Right lobe of liver (tissue), 4 donors: Measurements from ENCODE around the gene STX1A.

Source experiments
- POLR2A ChIP-seq: fragments of 450-650 bp; IDR thresholded peaks from one replicate; pipeline ENCODE4 v1.6.1; 2017; ENCODE audit warnings: antibody characterized with exemption, mild to moderate bottlenecking
- TF ChIP-seq, protein P1 (sequence below), 4 donors: fragments of 200-600 bp in 3 of 4; fragments of 450-650 bp in 1 of 4; IDR thresholded peaks; one replicate each; pipeline versions ENCODE4 v1.5.1 to v1.8.0; 2016 to 2022; ENCODE audit warnings: antibody characterized with exemption in 4 of 4, mild to moderate bottlenecking in 2 of 4
- donor health status: DM: no; HTN: no; CAD: no.
- donor health status: DM: no; HTN: no; CAD: no.
- donor health status: DM: no; HTN: yes; CAD: no.

DNA sequence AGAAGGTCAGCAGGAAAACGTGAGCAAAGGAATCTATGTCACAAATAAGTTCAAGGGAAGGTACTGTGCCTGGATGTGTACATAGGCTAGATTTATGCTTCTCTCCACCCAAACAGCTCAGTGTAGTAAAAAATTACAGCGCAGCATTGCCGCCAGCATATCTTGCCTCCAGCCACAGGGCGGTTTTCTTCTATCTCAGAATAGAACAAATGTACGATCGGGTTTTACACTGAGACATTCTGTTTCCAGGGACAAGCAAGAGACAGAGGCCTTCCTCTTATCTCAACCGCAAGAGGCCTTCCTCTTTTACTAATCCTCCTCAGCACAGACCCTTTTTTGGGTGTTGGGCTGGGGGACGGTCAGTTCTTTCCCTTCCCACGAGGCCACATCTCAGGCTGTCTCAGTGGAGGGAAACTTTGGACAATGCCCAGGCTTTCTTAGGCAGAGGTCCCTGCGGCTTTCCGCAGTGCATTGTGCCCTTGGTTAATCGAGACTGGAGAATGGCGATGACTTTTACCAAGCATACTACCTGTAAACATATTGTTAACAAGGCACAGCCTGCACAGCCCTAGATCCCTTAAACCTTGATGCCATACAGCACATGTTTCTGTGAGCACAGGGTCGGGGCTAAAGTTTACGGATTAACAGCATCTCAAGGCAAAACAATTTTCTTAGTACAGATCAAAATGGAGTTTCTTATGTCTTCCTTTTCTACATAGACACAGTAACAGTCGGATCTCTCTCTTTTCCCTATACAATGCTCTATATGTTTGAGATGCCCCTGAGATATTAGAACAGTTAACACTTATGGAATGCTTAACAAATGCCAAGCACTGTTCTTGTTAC, 30.7 kb upstream of the STX1A start:
- TF ChIP-seq, protein P1, sequence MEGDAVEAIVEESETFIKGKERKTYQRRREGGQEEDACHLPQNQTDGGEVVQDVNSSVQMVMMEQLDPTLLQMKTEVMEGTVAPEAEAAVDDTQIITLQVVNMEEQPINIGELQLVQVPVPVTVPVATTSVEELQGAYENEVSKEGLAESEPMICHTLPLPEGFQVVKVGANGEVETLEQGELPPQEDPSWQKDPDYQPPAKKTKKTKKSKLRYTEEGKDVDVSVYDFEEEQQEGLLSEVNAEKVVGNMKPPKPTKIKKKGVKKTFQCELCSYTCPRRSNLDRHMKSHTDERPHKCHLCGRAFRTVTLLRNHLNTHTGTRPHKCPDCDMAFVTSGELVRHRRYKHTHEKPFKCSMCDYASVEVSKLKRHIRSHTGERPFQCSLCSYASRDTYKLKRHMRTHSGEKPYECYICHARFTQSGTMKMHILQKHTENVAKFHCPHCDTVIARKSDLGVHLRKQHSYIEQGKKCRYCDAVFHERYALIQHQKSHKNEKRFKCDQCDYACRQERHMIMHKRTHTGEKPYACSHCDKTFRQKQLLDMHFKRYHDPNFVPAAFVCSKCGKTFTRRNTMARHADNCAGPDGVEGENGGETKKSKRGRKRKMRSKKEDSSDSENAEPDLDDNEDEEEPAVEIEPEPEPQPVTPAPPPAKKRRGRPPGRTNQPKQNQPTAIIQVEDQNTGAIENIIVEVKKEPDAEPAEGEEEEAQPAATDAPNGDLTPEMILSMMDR (IDR thresholded peaks at IDR 0.05) = no peak
- no peak for TF ChIP-seq POLR2A
